Astrocyte (in vitro differentiated cells and primary cell): ENCODE results near the gene MTCP1.

Experiments
- EZH2 ChIP-seq: IDR thresholded peaks from 2 replicates; pipeline ENCODE4 v1.6.1; 2012; ENCODE audit warnings: mild to moderate bottlenecking, low read length, inconsistent platforms; ENCODE audit not compliant: insufficient read depth
- TF ChIP-seq, protein P1 (sequence below): IDR thresholded peaks from 2 replicates; pipeline ENCODE4 v1.5.1; 2011; ENCODE audit warnings: low read depth, mild to moderate bottlenecking, inconsistent platforms, low read length, moderate library complexity; ENCODE audit not compliant: insufficient read depth

DNA sequence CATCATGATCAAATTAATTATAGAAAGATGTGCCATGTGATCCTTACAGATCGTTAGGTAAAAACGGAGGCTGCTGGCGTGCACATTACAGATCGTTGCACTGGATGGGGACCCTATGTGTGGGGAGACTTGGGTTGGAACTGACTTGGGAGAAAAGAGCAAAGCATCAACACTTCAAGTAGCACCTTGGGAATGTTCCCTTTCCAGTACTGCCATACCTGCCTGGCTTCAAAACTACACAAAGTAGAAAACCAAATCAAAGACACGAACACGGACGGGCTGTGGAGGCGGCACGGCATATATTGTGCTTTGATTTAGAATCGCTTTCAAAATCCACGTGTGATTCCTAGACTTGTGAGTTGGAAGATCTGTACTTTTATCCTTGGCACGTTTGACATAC lies 898 bp downstream of the MTCP1 start:
- TF ChIP-seq, protein P1, sequence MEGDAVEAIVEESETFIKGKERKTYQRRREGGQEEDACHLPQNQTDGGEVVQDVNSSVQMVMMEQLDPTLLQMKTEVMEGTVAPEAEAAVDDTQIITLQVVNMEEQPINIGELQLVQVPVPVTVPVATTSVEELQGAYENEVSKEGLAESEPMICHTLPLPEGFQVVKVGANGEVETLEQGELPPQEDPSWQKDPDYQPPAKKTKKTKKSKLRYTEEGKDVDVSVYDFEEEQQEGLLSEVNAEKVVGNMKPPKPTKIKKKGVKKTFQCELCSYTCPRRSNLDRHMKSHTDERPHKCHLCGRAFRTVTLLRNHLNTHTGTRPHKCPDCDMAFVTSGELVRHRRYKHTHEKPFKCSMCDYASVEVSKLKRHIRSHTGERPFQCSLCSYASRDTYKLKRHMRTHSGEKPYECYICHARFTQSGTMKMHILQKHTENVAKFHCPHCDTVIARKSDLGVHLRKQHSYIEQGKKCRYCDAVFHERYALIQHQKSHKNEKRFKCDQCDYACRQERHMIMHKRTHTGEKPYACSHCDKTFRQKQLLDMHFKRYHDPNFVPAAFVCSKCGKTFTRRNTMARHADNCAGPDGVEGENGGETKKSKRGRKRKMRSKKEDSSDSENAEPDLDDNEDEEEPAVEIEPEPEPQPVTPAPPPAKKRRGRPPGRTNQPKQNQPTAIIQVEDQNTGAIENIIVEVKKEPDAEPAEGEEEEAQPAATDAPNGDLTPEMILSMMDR, result no peak
- no peak for TF ChIP-seq EZH2
